Right lobe of liver (tissue), 4 donors: Measurements from ENCODE around the gene PSMD5.

Experiments used
- CTCF ChIP-seq, 4 donors: fragments of 200-600 bp in 3 of 4; fragments of 450-650 bp in 1 of 4; IDR thresholded peaks; one replicate each; pipeline versions ENCODE4 v1.5.1 to v1.8.0; 2016 to 2022; ENCODE audit warnings: antibody characterized with exemption in 4 of 4, mild to moderate bottlenecking in 2 of 4
- POLR2A ChIP-seq: fragments of 450-650 bp; IDR thresholded peaks from one replicate; pipeline ENCODE4 v1.6.1; 2017; ENCODE audit warnings: antibody characterized with exemption, mild to moderate bottlenecking
- donor health status: DM: no; HTN: no; CAD: no.
- donor health status: DM: no; HTN: no; CAD: no.
- donor health status: DM: no; HTN: yes; CAD: no.

- TF ChIP-seq POLR2A (no peak), CTCF (IDR thresholded peaks at IDR 0.05) (no peak)
Measured at GRCh38 chr9:120886490-120886967, 43.8 kb upstream of the PSMD5 start.
